ENCODE results near the gene REPIN1.
A peak's percentile ranks its signal among the peaks of the same experiment; 100 is the strongest.

DNA sequence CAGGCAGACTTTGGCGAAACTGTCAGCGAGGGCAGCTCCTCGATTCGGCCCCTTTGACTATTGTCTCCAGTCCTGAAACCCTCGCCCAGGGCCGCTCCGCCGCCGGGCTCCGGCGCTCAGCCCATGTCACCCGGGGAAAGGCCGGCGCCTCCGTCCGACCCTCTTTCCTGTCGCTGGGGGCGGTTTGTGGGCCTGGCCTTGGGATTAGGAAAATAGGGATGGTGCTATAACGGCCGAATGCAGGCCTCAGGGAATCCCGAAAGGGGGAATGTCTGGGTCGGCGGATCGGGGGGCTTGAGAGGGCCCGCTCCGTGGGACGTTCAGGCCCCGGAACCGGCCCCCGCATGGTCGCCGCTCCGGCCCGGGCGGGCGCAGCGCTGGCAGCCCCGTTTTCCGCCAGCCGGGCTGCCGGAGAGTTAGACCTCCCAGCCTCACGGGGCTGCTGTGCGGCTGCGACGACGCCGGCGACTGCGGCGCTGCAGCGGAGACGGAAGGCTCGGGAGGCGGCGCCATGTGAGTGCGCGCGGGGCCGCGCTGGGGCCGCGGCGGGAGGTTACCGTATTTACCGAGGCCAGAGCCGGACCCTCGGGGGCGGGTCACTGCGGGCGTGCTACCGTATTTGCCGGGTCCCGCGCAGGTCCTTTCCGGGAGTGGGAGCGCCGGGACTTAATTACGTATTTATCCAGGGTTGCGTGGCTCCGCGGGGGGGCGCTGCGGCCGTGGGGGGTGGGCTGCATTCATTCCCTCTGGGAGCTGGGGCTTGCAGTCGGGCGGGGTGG is 36.4 kb downstream of the REPIN1 start:
- TF ChIP-seq, protein P1, sequence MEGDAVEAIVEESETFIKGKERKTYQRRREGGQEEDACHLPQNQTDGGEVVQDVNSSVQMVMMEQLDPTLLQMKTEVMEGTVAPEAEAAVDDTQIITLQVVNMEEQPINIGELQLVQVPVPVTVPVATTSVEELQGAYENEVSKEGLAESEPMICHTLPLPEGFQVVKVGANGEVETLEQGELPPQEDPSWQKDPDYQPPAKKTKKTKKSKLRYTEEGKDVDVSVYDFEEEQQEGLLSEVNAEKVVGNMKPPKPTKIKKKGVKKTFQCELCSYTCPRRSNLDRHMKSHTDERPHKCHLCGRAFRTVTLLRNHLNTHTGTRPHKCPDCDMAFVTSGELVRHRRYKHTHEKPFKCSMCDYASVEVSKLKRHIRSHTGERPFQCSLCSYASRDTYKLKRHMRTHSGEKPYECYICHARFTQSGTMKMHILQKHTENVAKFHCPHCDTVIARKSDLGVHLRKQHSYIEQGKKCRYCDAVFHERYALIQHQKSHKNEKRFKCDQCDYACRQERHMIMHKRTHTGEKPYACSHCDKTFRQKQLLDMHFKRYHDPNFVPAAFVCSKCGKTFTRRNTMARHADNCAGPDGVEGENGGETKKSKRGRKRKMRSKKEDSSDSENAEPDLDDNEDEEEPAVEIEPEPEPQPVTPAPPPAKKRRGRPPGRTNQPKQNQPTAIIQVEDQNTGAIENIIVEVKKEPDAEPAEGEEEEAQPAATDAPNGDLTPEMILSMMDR (IDR thresholded peaks at IDR 0.05): peak in 1 of 4 experiments; percentile 35
- TF ChIP-seq POLR2A (IDR thresholded peaks at IDR 0.05): peak; percentile 51 to 65
- no peak for TF ChIP-seq EP300 (IDR thresholded peaks at IDR 0.05)

Data from sigmoid colon (tissue), 4 donors.